C4-2B (cell line): ENCODE data around the gene CNOT3.

ENCODE experiments used
- H3K27ac ChIP-seq: fragments of 450-650 bp; 2 replicates; pipeline ENCODE4 v1.5.1; 2017
- CTCF ChIP-seq: fragments of 450-650 bp; conservative IDR thresholded peaks from 2 replicates; pipeline ENCODE4 v1.5.1; 2017; ENCODE audit warnings: mild to moderate bottlenecking
- ZFX ChIP-seq: fragments of 450-650 bp; IDR thresholded peaks from 2 replicates; pipeline ENCODE4 v1.6.1; 2017

CNOT3 gene

DNA sequence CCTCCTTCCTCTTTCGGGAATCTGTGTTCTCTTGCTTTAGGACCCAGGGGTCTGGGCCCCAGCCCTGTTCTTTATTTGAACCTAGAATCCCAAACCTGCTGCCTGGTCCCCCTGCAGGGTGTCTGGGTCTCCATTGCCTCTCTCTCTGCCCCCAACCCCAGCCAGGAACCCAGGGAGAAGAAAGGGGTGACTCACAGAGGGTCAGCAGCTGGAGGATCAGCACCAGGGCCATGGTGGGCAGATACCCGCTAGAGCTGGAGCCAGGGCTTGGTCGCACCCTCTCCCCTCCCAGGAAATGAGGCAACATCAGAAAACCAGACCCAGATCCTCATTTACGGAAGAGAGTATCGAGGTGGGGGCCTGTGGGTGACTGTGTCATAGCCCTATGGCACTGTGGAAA is 37.0 kb upstream of the CNOT3 start, which contains the start of gene OSCAR:
TSS of gene OSCAR (minus strand) at position 243 of the 400 bp plus-strand sequence. CDS start at position 232, 11 bp downstream.
- TF ChIP-seq CTCF (no peak), ZFX (no peak)
- H3K27ac ChIP-seq = no peak within 1 kb of the TSS

GRCh38 chr19:54102421-54103169 is 35.0 kb upstream of the CNOT3 start, which contains the start of gene NDUFA3:
NDUFA3 (plus strand) TSS chr19:54102855; CDS start chr19:54102879, 24 bp downstream.
- TF ChIP-seq ZFX (no peak), CTCF (no peak)
- H3K27ac ChIP-seq = peak within 1 kb of the TSS; percentile 88

- TF ChIP-seq CTCF (no peak), ZFX (no peak)
- H3K27ac ChIP-seq = no peak overlapping the region
Measured at GRCh38 chr19:54104998-54105715, 32.4 kb upstream of the CNOT3 start.

- TF ChIP-seq CTCF (no peak), ZFX (no peak)
- H3K27ac ChIP-seq = no peak overlapping the region
Measured at GRCh38 chr19:54105796-54106195, 31.8 kb upstream of the CNOT3 start.

DNA sequence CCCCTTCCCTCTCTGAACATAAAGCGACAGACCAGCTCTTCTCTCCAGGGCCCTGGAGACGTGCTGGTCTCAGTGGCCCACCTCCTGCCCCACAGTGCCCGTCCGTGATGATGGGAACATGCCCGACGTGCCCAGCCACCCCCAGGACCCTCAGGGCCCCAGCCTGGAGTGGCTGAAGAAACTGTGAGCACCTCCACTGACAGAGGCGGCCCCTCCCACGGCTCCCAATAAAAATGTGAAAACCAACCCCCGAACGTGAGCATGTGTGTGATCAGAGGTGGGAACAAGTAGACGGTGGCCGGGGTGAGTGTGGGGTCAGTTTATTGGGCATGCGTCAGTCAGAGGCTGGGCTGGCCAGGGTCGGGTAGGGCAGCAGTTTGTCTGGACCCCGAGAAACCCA is 30.8 kb upstream of the CNOT3 start:
- H3K27ac ChIP-seq = no peak overlapping the region
- TF ChIP-seq CTCF (no peak), ZFX (no peak)

GRCh38 chr19:54107876-54108490 is 29.6 kb upstream of the CNOT3 start:
- TF ChIP-seq CTCF = no peak
- no peak for TF ChIP-seq ZFX
- H3K27ac ChIP-seq = no peak overlapping the region

GRCh38 chr19:54108496-54108895 is 29.1 kb upstream of the CNOT3 start:
- H3K27ac ChIP-seq = no peak overlapping the region
- TF ChIP-seq ZFX (no peak), CTCF (no peak)
